SK-N-SH (cell line): Measurements from ENCODE around the gene BRD1. TPM values are rescaled to one million over a fixed set of nuclear protein-coding genes. Genes with fewer than 3 reads are reported as not detected.
A peak's percentile ranks its signal among the peaks of the same experiment; 100 is the strongest.

Source experiments
- CTCF ChIA-PET: fragments of 300-600, 350-600 bp; formaldehyde crosslinking; extraction: SDS; loops from one replicate; lab custom pipeline; 2021; lab: Yijun Ruan, JAX
- POLR2A ChIA-PET: fragments of 350-600 bp; sonication (Branson Sonifier 250); formaldehyde crosslinking; extraction: SDS; loops from one replicate; lab custom pipeline; 2020; ENCODE audit warnings: antibody characterized with exemption, inconsistent platforms; lab: Yijun Ruan, JAX
- DNase-seq: peaks from one replicate; pipeline ENCODE4 v3.0.0; 2012
- H2AFZ ChIP-seq: fragments of 200-600 bp; sonication (generic); 2 replicates; pipeline ENCODE4 v1.8.1; 2016; ENCODE audit warnings: antibody characterized with exemption, mild to moderate bottlenecking, low read depth
- H3F3A ChIP-seq: fragments of 200-600 bp; sonication (generic); replicated peaks from 2 replicates; pipeline ENCODE3; 2016; ENCODE audit warnings: antibody characterized with exemption, mild to moderate bottlenecking; ENCODE audit not compliant: insufficient read depth
- H3K27ac ChIP-seq, 2 experiments: fragments of 200-500 bp in 1 of 2; fragments of 200-600 bp in 1 of 2; sonication (Bioruptor generic) in 1 of 2; sonication (generic), shearing (Covaris generic) in 1 of 2; 2 replicates each; pipeline versions ENCODE4 v1.5.1 to v1.6.1; 2014 to 2016; ENCODE audit warnings: low read depth in 2 of 2, inconsistent platforms in 1 of 2, low read length in 1 of 2, mild to moderate bottlenecking in 1 of 2, mixed read lengths in 1 of 2
- H3K27me3 ChIP-seq: fragments of 200-600 bp; sonication (generic), shearing (Covaris generic); 2 replicates; pipeline ENCODE4 v1.6.1; 2016; ENCODE audit warnings: mixed run types; ENCODE audit not compliant: insufficient read depth
- H3K36me3 ChIP-seq, 2 experiments: fragments of 200-500 bp in 1 of 2; fragments of 200-600 bp in 1 of 2; sonication (Bioruptor generic) in 1 of 2; sonication (generic) in 1 of 2; replicated peaks in 1 of 2; 2 replicates each; pipeline versions ENCODE3 to v1.5.1; 2014 to 2016; ENCODE audit warnings: low read length in 1 of 2, mild to moderate bottlenecking in 1 of 2; ENCODE audit not compliant: insufficient read depth in 2 of 2, control insufficient read depth in 1 of 2
- H3K4me1 ChIP-seq, 2 experiments: fragments of 200-500 bp in 1 of 2; fragments of 200-600 bp in 1 of 2; sonication (Bioruptor generic) in 1 of 2; sonication (generic), shearing (Covaris generic) in 1 of 2; 2 replicates each; pipeline versions ENCODE4 v1.5.1 to v1.6.1; 2014 to 2016; ENCODE audit warnings: low read depth in 1 of 2, low read length in 1 of 2, mixed run types in 1 of 2; ENCODE audit not compliant: insufficient read depth in 2 of 2, control insufficient read depth in 1 of 2
- H3K4me2 ChIP-seq: fragments of 200-600 bp; sonication (generic), shearing (Covaris generic); 2 replicates; pipeline ENCODE4 v1.6.1; 2017; ENCODE audit warnings: mixed run types
- H3K4me3 ChIP-seq, 2 experiments: fragments of 200-500 bp in 1 of 2; fragments of 200-600 bp in 1 of 2; sonication (Bioruptor generic) in 1 of 2; sonication (generic), shearing (Covaris generic) in 1 of 2; 2 replicates each; pipeline versions ENCODE4 v1.5.1 to v1.8.1; 2014 to 2016; ENCODE audit warnings: low read depth in 2 of 2, inconsistent platforms in 1 of 2, low read length in 1 of 2, mild to moderate bottlenecking in 1 of 2, mixed read lengths in 1 of 2, moderate library complexity in 1 of 2
- H3K79me2 ChIP-seq: fragments of 200-600 bp; sonication (generic); 2 replicates; pipeline ENCODE4 v1.8.1; 2017; ENCODE audit warnings: mild to moderate bottlenecking; ENCODE audit not compliant: insufficient read depth
- H3K9ac ChIP-seq: fragments of 200-600 bp; sonication (generic); 2 replicates; pipeline ENCODE4 v1.6.1; 2017; ENCODE audit warnings: mixed run types
- H3K9me2 ChIP-seq: fragments of 200-600 bp; sonication (generic); 2 replicates; pipeline ENCODE4 v1.6.1; 2017; ENCODE audit warnings: mixed run types
- H3K9me3 ChIP-seq: fragments of 200-600 bp; sonication (generic); 2 replicates; pipeline ENCODE4 v1.6.1; 2017; ENCODE audit warnings: mixed run types, mild to moderate bottlenecking, moderate library complexity
- H4K20me1 ChIP-seq: fragments of 200-600 bp; sonication (generic); 2 replicates; pipeline ENCODE4 v1.6.1; 2017; ENCODE audit warnings: mild to moderate bottlenecking, mixed run types; ENCODE audit not compliant: insufficient read depth
- EP300 ChIP-seq, 2 experiments: IDR thresholded peaks; 2 replicates each; pipeline versions ENCODE4 v1.4.0 to v1.6.1; 2012; ENCODE audit warnings: borderline replicate concordance in 1 of 2, low read depth in 1 of 2, low read length in 1 of 2
- FOXM1 ChIP-seq: IDR thresholded peaks from 2 replicates; pipeline ENCODE4 v1.4.0; 2012; ENCODE audit warnings: low read depth, mild to moderate bottlenecking
- GATA2 ChIP-seq: sonication (generic); formaldehyde crosslinking; IDR thresholded peaks from 2 replicates; pipeline ENCODE4 v1.5.0; 2020; ENCODE audit warnings: mild to moderate bottlenecking, missing genetic modification reagents
- MEF2A ChIP-seq: IDR thresholded peaks from 2 replicates; pipeline ENCODE4 v1.4.0; 2012; ENCODE audit warnings: low read depth, borderline replicate concordance
- MXI1 ChIP-seq: IDR thresholded peaks from 2 replicates; pipeline ENCODE4 v1.6.1; 2012; ENCODE audit warnings: mild to moderate bottlenecking, low read depth, low read length, improper control_type of control experiment
- NRF1 ChIP-seq: IDR thresholded peaks from 2 replicates; pipeline ENCODE4 v1.6.1; 2012; ENCODE audit warnings: low read depth, mild to moderate bottlenecking, low read length
- RAD21 ChIP-seq: IDR thresholded peaks from 2 replicates; pipeline ENCODE4 v1.6.1; 2012; ENCODE audit warnings: mild to moderate bottlenecking, low read length
- RCOR1 ChIP-seq: fragments of 150-350 bp; IDR thresholded peaks from 2 replicates; pipeline ENCODE4 v1.6.1; 2017; ENCODE audit warnings: antibody characterized with exemption, low read length
- TCF12 ChIP-seq: IDR thresholded peaks from 2 replicates; pipeline ENCODE4 v1.4.0; 2012
- WGBS: methylation state at CpG from one replicate; pipeline ENCODE4 v1.1.6; 2017; ENCODE audit warnings: low lambda C conversion rate; 5-methylcytosine and 5-hydroxymethylcytosine counted together
- polyA plus RNA-seq, 3 experiments: library from polyadenylated mRNA; depleted of rRNA; stranded (reverse); fragments of >200 nt; gene quantifications; 2 replicates each; pipeline ENCODE4 v1.2.3, GENCODE V29; 2012
- TF ChIP-seq, protein P1 (sequence below): fragments of 150-350 bp; IDR thresholded peaks from 2 replicates; pipeline ENCODE4 v1.6.1; 2017; ENCODE audit warnings: antibody characterized with exemption, low read length, low read depth, borderline replicate concordance
- TF ChIP-seq, protein P2 (sequence below): IDR thresholded peaks from 2 replicates; pipeline ENCODE4 v1.4.0; 2012; ENCODE audit warnings: low read depth
- TF ChIP-seq, protein P3 (sequence below): fragments of 150-350 bp; IDR thresholded peaks from 2 replicates; pipeline ENCODE4 v1.6.1; 2016; ENCODE audit warnings: mild to moderate bottlenecking, low read depth, low read length

Gene BRD1
- polyA plus RNA-seq, 1 of the 3 experiments (the other 2 are of a cell fraction): 10.3 TPM

DNA sequence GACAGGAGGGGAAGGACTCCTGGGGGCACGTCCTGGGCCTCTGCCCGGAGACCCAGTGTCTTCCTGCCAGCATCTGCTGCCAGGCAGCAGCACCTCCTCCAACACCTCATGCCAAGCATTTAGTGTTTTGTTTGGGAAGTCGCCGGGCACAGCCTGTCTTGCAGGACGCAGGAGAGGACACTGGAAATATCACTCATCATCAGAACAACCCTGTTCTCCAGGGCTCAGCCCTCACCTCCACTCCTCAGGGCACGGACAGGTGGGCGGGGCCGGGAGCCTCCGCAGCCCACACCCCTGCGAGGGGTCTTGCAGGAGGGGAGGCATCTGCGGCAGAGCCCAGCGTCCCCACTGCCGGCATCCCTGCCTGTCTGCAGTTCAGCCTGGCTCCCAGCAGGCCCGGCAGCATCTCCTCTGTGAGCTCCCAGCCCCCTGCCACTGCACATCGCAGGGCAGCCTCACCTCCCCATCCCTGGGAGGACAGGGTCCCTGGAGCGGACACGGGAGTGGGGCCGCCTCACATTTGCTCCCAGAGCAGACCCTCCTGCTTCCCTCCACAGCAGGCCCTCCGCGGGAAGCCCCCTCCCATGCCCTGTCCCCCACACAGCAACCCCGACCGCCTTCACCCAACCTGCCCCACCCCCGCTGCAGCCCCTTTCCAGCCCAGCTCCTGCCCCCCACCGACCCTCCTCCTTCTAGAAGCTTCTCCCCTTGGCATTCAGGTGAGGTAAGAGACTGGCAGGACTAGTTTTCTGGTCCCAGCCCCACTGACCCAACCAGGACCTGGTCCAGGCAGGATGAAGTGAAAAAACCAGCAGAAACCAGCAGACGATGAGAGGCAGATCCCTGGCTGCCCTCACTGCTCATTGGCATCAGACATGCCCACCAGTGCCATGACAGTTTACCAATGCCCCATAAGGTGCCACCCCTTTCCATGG is 72.7 kb downstream of the BRD1 start:
- peaks cover 0 to 28% of the 10 kb centered on the region in 2 experiments; a peak in 1 of 4 replicates for H3K4me1 ChIP-seq
- no peaks in the 10 kb centered on the region for H3K27me3 ChIP-seq
- no peaks in the 10 kb centered on the region for H3K36me3 ChIP-seq
- no peak overlapping the region for H3K9ac ChIP-seq
- WGBS: 64% methylated on average over 15 of the region's 25 CpGs
- no peaks in the 10 kb centered on the region for H4K20me1 ChIP-seq
- no peak overlapping the region for H2AFZ ChIP-seq
- H3K79me2 ChIP-seq: no peaks in the 10 kb centered on the region
- H3K27ac ChIP-seq: no peak overlapping the region
- H3K4me3 ChIP-seq: no peak overlapping the region
- H3K4me2 ChIP-seq: no peak overlapping the region
- no peaks in the 10 kb centered on the region for H3K9me2 ChIP-seq
- CTCF ChIA-PET: no interaction called here
- TF ChIP-seq RCOR1 (no peak), EP300 (IDR thresholded peaks at IDR 0.05; ENCODE audit: borderline replicate concordance in 1 of 2, low read depth in 1 of 2, low read length in 1 of 2) (no peak), TCF12 (no peak), RAD21 (no peak), MXI1 (no peak), GATA2 (CRISPR knock-in tag) (no peak), FOXM1 (no peak), NRF1 (no peak), MEF2A (no peak)
- TF ChIP-seq, protein P1, sequence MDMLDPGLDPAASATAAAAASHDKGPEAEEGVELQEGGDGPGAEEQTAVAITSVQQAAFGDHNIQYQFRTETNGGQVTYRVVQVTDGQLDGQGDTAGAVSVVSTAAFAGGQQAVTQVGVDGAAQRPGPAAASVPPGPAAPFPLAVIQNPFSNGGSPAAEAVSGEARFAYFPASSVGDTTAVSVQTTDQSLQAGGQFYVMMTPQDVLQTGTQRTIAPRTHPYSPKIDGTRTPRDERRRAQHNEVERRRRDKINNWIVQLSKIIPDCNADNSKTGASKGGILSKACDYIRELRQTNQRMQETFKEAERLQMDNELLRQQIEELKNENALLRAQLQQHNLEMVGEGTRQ: no peak
- TF ChIP-seq, protein P2, sequence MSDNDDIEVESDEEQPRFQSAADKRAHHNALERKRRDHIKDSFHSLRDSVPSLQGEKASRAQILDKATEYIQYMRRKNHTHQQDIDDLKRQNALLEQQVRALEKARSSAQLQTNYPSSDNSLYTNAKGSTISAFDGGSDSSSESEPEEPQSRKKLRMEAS: no peak
- POLR2A ChIA-PET: no interaction called here
- peak; percentile 41 for DNase-seq
- H3K9me3 ChIP-seq: no peaks in the 10 kb centered on the region
- H3F3A ChIP-seq: no peaks in the 10 kb centered on the region

DNA sequence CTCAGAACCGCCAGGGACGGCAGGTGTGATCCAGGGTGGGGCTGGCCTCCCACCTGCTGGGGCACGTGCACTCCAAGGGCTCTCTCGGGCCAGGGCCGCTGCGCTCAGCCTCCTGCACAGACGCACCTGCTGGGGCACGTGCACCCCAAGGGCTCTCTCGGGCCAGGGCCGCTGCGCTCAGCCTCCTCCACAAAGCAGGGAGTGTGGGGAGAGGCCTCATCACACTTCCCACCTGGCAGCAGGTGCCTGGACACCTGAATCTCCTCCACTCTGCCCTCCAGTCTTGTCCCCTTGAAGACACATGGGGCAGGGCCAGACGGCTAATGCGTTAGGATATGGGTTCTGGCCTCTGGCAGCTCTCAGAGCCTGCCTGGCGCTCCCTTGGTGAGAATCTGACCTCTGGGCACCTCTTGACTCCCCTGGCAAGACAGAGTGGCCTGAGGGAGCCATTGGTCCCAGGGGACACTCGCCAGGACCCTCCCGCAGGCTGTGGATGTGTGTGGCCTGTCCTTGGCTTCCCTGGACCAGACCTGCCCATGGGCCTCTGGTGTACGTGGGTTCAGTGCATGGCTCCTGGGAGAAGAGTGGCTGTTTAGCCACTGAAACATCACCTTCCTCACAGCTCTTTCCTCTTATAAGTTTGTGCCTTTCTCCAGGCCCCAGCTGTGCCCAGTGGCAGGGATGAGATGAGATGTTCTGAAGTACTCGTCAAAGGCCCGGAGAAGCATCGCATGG is 73.5 kb downstream of the BRD1 start:
- Histone ChIP-seq H3F3A (no peaks in the 10 kb centered on the region), H3K9me3 (no peaks in the 10 kb centered on the region), H3K4me3 (no peak overlapping the region), H3K4me2 (no peak overlapping the region), H4K20me1 (no peaks in the 10 kb centered on the region), H3K9me2 (no peaks in the 10 kb centered on the region), H3K79me2 (no peaks in the 10 kb centered on the region), H3K27ac (no peak overlapping the region), H3K4me1 (peaks cover 0 to 28% of the 10 kb centered on the region in 2 experiments; a peak in 1 of 4 replicates)
- 64% methylated on average over 8 of the region's 20 CpGs for WGBS
- POLR2A ChIA-PET: no interaction called here
- CTCF ChIA-PET: interaction anchor here (1.8 kb wide), 1 partner anchor 13 kb away, joined by 7 read pairs; no protein-coding TSS in a partner anchor
- DNase-seq: peak; percentile 59
- TF ChIP-seq, protein P3, sequence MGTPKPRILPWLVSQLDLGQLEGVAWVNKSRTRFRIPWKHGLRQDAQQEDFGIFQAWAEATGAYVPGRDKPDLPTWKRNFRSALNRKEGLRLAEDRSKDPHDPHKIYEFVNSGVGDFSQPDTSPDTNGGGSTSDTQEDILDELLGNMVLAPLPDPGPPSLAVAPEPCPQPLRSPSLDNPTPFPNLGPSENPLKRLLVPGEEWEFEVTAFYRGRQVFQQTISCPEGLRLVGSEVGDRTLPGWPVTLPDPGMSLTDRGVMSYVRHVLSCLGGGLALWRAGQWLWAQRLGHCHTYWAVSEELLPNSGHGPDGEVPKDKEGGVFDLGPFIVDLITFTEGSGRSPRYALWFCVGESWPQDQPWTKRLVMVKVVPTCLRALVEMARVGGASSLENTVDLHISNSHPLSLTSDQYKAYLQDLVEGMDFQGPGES: no peak
- TF ChIP-seq, all 33 proteins: peak for 0
- Histone ChIP-seq H3K27me3 (no peaks in the 10 kb centered on the region), H2AFZ (no peak overlapping the region), H3K9ac (no peak overlapping the region), H3K36me3 (no peaks in the 10 kb centered on the region)
